ENCODE data around the gene USH1C.
A peak's percentile ranks its signal among the peaks of the same experiment; 100 is the strongest.

USH1C gene

GRCh38 chr11:17570034-17570433, 25.8 kb upstream of the USH1C start:
- TF ChIP-seq, protein P1, sequence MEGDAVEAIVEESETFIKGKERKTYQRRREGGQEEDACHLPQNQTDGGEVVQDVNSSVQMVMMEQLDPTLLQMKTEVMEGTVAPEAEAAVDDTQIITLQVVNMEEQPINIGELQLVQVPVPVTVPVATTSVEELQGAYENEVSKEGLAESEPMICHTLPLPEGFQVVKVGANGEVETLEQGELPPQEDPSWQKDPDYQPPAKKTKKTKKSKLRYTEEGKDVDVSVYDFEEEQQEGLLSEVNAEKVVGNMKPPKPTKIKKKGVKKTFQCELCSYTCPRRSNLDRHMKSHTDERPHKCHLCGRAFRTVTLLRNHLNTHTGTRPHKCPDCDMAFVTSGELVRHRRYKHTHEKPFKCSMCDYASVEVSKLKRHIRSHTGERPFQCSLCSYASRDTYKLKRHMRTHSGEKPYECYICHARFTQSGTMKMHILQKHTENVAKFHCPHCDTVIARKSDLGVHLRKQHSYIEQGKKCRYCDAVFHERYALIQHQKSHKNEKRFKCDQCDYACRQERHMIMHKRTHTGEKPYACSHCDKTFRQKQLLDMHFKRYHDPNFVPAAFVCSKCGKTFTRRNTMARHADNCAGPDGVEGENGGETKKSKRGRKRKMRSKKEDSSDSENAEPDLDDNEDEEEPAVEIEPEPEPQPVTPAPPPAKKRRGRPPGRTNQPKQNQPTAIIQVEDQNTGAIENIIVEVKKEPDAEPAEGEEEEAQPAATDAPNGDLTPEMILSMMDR (IDR thresholded peaks at IDR 0.05; ENCODE audit: borderline replicate concordance, insufficient read depth, low read depth, low read length): no peak

GRCh38 chr11:17568944-17569343, 24.7 kb upstream of the USH1C start:
- TF ChIP-seq, protein P1 (IDR thresholded peaks at IDR 0.05; ENCODE audit: borderline replicate concordance, insufficient read depth, low read depth, low read length): no peak
- no peak overlapping the region for H3K4me3 ChIP-seq (ENCODE audit: low read depth, low read length)

More at GRCh38 chr11:17570034-17570433, 25.8 kb upstream of the USH1C start:
- no peak overlapping the region for H3K4me3 ChIP-seq (ENCODE audit: low read depth, low read length)

GRCh38 chr11:17564687-17565042, 20.4 kb upstream of the USH1C start:
- TF ChIP-seq, protein P1 (IDR thresholded peaks at IDR 0.05; ENCODE audit: borderline replicate concordance, insufficient read depth, low read depth, low read length): peak; percentile 54; the same call in 1 of the 2 replicates
- H3K4me3 ChIP-seq (ENCODE audit: low read depth, low read length): no peak overlapping the region

DNA sequence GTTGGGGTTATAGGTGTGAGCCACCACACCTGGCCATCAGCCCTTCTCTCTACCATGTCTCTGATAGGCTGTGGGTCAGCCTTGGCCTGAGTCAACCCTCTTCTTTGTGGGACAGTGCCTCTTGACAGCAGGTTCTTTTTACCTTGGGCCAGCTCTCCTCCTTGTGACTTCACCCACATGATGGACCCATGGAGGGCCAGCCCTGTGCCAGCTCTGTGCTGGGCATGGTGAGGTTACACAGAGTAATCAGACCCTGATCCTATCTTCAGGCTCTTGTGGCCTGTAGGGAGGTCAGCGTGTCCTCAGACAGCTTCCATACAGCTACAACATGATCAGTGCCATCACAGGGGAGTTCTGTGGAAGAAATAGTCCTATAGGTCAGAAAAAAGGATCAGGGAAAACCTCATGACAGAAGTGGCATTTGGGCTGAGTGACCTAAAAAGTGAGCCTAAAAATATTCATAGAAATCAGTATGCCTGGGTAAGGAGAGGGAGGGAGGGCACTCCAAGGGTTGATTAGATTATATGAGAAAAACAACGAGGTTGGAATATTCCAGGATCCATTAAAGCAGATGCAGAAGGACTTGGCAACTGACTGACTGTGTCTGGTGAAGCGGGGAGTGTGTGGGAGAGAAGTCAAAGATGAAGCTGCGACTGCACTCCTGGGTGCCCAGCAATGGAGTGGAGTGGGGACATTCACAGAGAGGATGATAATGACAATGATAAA, 19.9 kb upstream of the USH1C start:
- TF ChIP-seq, protein P1 (IDR thresholded peaks at IDR 0.05; ENCODE audit: borderline replicate concordance, insufficient read depth, low read depth, low read length): no peak

GRCh38 chr11:17563231-17563646, 19.0 kb upstream of the USH1C start:
- TF ChIP-seq, protein P1 (IDR thresholded peaks at IDR 0.05; ENCODE audit: borderline replicate concordance, insufficient read depth, low read depth, low read length): no peak
- no peak overlapping the region for H3K4me3 ChIP-seq (ENCODE audit: low read depth, low read length)

More for the DNA sequence above, 19.9 kb upstream of the USH1C start:
- H3K4me3 ChIP-seq (ENCODE audit: low read depth, low read length): no peak overlapping the region

DNA sequence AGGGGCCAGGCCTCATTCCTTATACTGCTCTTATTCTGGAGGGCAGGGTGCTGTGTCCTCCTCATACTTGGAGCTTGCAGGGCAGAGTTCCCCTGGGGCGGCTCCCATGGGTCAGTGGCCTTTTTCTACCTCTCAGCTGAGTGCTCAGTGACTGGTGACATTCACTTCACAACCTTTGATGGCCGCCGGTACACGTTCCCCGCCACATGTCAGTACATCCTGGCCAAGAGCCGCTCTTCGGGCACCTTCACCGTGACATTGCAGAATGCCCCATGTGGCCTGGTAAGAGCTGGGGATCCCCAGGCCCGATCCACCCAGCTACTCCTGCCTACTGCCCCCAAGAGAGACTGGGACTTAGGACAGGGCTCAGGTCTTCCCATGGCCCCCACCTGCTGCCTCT, 17.3 kb upstream of the USH1C start:
- TF ChIP-seq, protein P1 (IDR thresholded peaks at IDR 0.05; ENCODE audit: borderline replicate concordance, insufficient read depth, low read depth, low read length): no peak

GRCh38 chr11:17561111-17561415, 16.8 kb upstream of the USH1C start:
- TF ChIP-seq, protein P1 (IDR thresholded peaks at IDR 0.05; ENCODE audit: borderline replicate concordance, insufficient read depth, low read depth, low read length): no peak
- no peak overlapping the region for H3K4me3 ChIP-seq (ENCODE audit: low read depth, low read length)

More for the DNA sequence above, 17.3 kb upstream of the USH1C start:
- H3K4me3 ChIP-seq (ENCODE audit: low read depth, low read length): no peak overlapping the region

Data from GM12875 (cell line).